Loucy (cell line): ENCODE results near the gene SCN8A.

ENCODE experiments used
- EZH2phosphoT487 ChIP-seq: fragments of 200-600 bp; IDR thresholded peaks from 2 replicates; pipeline ENCODE4 v1.6.1; 2018; ENCODE audit warnings: antibody characterized with exemption, mild to moderate bottlenecking, moderate library complexity, borderline replicate concordance
- TF ChIP-seq, protein P1 (sequence below): fragments of 200-600 bp; sonication (generic); conservative IDR thresholded peaks from 2 replicates; pipeline ENCODE4 v1.5.1; 2014; ENCODE audit warnings: mild to moderate bottlenecking, antibody characterized with exemption, low read length

- TF ChIP-seq, protein P1, sequence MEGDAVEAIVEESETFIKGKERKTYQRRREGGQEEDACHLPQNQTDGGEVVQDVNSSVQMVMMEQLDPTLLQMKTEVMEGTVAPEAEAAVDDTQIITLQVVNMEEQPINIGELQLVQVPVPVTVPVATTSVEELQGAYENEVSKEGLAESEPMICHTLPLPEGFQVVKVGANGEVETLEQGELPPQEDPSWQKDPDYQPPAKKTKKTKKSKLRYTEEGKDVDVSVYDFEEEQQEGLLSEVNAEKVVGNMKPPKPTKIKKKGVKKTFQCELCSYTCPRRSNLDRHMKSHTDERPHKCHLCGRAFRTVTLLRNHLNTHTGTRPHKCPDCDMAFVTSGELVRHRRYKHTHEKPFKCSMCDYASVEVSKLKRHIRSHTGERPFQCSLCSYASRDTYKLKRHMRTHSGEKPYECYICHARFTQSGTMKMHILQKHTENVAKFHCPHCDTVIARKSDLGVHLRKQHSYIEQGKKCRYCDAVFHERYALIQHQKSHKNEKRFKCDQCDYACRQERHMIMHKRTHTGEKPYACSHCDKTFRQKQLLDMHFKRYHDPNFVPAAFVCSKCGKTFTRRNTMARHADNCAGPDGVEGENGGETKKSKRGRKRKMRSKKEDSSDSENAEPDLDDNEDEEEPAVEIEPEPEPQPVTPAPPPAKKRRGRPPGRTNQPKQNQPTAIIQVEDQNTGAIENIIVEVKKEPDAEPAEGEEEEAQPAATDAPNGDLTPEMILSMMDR = no peak
- no peak for TF ChIP-seq EZH2phosphoT487
Measured at GRCh38 chr12:51693569-51693968, 102.5 kb downstream of the SCN8A start.
